HPDE6-E6E7 (cell line): ENCODE measurements around the gene TRPM3.
"Not testable (repeated sequence)": the region's sequence is repeated elsewhere in the genome, so short reads cannot be mapped to it uniquely, and the experiment has no call there.

Experiments
- DNase-seq: peaks from one replicate; pipeline ENCODE4 v3.0.0; 2011; ENCODE audit warnings: missing footprints; ENCODE audit errors: extremely low spot score

The TRPM3 gene

GRCh38 chr9:70998962-70999361 lies 122.5 kb downstream of the TRPM3 start:
- no peak for DNase-seq

- no peak for DNase-seq
Measured at GRCh38 chr9:70995511-70995910, 125.9 kb downstream of the TRPM3 start.

- DNase-seq, result no peak
Measured at GRCh38 chr9:70994582-70994981, 126.8 kb downstream of the TRPM3 start.

- no peak for DNase-seq
Measured at GRCh38 chr9:70988551-70988950, 132.9 kb downstream of the TRPM3 start.

GRCh38 chr9:70987986-70988385 lies 133.4 kb downstream of the TRPM3 start:
- no peak for DNase-seq

- no peak for DNase-seq
Measured at GRCh38 chr9:70986984-70987383, 134.4 kb downstream of the TRPM3 start.

- no peak for DNase-seq
Measured at GRCh38 chr9:70983723-70984295, 137.6 kb downstream of the TRPM3 start.

- no peak for DNase-seq
Measured at GRCh38 chr9:70981312-70981711, 140.1 kb downstream of the TRPM3 start.

- no peak for DNase-seq
Measured at GRCh38 chr9:70979966-70980365, 141.5 kb downstream of the TRPM3 start.

- no peak for DNase-seq
Measured at GRCh38 chr9:70978085-70978484, 143.3 kb downstream of the TRPM3 start.

GRCh38 chr9:70975821-70976220 lies 145.6 kb downstream of the TRPM3 start:
- DNase-seq, result no peak

- no peak for DNase-seq
Measured at GRCh38 chr9:70971723-70972122, 149.7 kb downstream of the TRPM3 start.

- DNase-seq, result not testable (repeated sequence)
Measured at GRCh38 chr9:70966380-70966779, 155.0 kb downstream of the TRPM3 start.

- no peak for DNase-seq
Measured at GRCh38 chr9:70964861-70965260, 156.6 kb downstream of the TRPM3 start.

GRCh38 chr9:70963554-70963953 lies 157.9 kb downstream of the TRPM3 start:
- DNase-seq, result no peak

- DNase-seq, result no peak
Measured at GRCh38 chr9:70962761-70963440, 158.5 kb downstream of the TRPM3 start.

GRCh38 chr9:70959366-70959765 lies 162.1 kb downstream of the TRPM3 start:
- DNase-seq, result no peak

GRCh38 chr9:70954596-70955143 lies 166.8 kb downstream of the TRPM3 start:
- no peak for DNase-seq

GRCh38 chr9:70954126-70954525 lies 167.3 kb downstream of the TRPM3 start:
- DNase-seq, result peak; percentile 26

- DNase-seq, result no peak
Measured at GRCh38 chr9:70951749-70952727, 169.4 kb downstream of the TRPM3 start.

GRCh38 chr9:70950270-70950669 lies 171.2 kb downstream of the TRPM3 start:
- no peak for DNase-seq

GRCh38 chr9:70949239-70949638 lies 172.2 kb downstream of the TRPM3 start:
- no peak for DNase-seq
